Peyer's patch (tissue), 4 donors: ENCODE data around the gene CAMSAP3. TPM values are rescaled to one million over a fixed set of nuclear protein-coding genes. Genes with fewer than 3 reads are reported as not detected.

Experiments used
- DNase-seq, 3 donors: peaks; one replicate each; pipeline ENCODE4 v3.0.0-alpha.2; 2017 to 2019
- H3K27ac ChIP-seq, 4 donors: fragments of 200-600 bp; sonication (generic); one replicate each; pipeline ENCODE4 v1.5.1; 2016 to 2019
- H3K27me3 ChIP-seq, 2 donors: fragments of 200-600 bp; sonication (generic); one replicate each; pipeline ENCODE4 v1.5.1; 2019
- H3K36me3 ChIP-seq, 3 donors: fragments of 200-600 bp; sonication (generic); one replicate each; pipeline ENCODE4 v1.5.1; 2016 to 2019
- H3K4me1 ChIP-seq, 4 donors: fragments of 200-600 bp; sonication (generic); one replicate each; pipeline ENCODE4 v1.5.1; 2016 to 2019
- H3K4me3 ChIP-seq, 4 donors: fragments of 200-600 bp; sonication (generic); 1 replicate in 3 of 4; 2 replicates in 1 of 4; pipeline ENCODE4 v1.5.1; 2016 to 2019; ENCODE audit warnings: mild to moderate bottlenecking in 1 of 4
- H3K9me3 ChIP-seq, 4 donors: fragments of 200-600 bp; sonication (generic); one replicate each; pipeline ENCODE4 v1.5.1; 2016 to 2019; ENCODE audit warnings: mild to moderate bottlenecking in 1 of 4
- POLR2A ChIP-seq, 2 donors: fragments of 450-650 bp; IDR thresholded peaks; one replicate each; pipeline ENCODE4 v1.5.1; 2017; ENCODE audit warnings: antibody characterized with exemption in 2 of 2, mild to moderate bottlenecking in 2 of 2, moderate library complexity in 2 of 2
- total RNA-seq, 4 donors: library from RNA; depleted of rRNA; stranded (reverse); fragments of >200 nt; gene quantifications; one replicate each; pipeline ENCODE4 v1.1.0, GENCODE V29; 2016
- TF ChIP-seq, protein P1 (sequence below), 6 experiments: fragments of 450-650 bp in 4 of 6; fragments of 200-600 bp in 2 of 6; sonication (generic) in 1 of 6; IDR thresholded peaks; one replicate each; pipeline ENCODE4 v1.5.1; 2017 to 2019; ENCODE audit warnings: antibody characterized with exemption in 6 of 6, mild to moderate bottlenecking in 3 of 6, moderate library complexity in 1 of 6

CAMSAP3 gene, protein sequence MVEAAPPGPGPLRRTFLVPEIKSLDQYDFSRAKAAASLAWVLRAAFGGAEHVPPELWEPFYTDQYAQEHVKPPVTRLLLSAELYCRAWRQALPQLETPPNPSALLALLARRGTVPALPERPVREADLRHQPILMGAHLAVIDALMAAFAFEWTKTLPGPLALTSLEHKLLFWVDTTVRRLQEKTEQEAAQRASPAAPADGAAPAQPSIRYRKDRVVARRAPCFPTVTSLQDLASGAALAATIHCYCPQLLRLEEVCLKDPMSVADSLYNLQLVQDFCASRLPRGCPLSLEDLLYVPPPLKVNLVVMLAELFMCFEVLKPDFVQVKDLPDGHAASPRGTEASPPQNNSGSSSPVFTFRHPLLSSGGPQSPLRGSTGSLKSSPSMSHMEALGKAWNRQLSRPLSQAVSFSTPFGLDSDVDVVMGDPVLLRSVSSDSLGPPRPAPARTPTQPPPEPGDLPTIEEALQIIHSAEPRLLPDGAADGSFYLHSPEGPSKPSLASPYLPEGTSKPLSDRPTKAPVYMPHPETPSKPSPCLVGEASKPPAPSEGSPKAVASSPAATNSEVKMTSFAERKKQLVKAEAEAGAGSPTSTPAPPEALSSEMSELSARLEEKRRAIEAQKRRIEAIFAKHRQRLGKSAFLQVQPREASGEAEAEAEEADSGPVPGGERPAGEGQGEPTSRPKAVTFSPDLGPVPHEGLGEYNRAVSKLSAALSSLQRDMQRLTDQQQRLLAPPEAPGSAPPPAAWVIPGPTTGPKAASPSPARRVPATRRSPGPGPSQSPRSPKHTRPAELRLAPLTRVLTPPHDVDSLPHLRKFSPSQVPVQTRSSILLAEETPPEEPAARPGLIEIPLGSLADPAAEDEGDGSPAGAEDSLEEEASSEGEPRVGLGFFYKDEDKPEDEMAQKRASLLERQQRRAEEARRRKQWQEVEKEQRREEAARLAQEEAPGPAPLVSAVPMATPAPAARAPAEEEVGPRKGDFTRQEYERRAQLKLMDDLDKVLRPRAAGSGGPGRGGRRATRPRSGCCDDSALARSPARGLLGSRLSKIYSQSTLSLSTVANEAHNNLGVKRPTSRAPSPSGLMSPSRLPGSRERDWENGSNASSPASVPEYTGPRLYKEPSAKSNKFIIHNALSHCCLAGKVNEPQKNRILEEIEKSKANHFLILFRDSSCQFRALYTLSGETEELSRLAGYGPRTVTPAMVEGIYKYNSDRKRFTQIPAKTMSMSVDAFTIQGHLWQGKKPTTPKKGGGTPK
- 10 to 100 TPM; 24.8 to 71.7 (median 60.3) TPM for total RNA-seq

DNA sequence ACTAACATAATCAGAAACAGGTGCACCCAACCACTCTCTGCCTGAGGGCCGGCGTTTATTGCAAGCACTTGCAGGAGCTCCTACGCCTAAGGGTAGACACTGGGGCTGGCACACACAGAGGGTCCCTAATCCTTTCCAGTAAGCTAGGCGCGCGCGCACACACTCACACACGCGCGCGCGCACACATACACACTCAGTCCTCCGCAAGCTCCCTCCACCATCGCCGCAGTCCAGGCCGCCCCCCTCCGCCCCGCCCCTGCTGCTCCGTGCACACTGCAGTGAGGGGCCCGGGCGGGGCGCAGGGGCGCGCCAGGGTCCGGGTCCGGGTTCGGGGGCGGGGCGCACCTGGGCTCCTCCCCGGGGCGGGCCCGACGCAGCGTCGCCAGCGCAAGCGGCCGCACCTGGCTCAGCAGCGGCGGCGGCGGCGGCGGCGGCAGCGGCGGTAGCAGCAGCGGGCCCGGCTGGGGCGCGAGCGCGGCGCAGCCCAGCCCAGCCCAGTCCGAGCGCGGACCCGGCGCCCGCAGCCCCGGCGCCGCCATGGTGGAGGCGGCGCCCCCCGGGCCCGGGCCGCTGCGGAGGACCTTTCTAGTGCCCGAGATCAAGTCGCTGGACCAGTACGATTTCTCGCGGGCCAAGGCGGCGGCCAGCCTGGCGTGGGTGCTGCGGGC lies at the start of gene CAMSAP3:
TSS of gene CAMSAP3 (plus strand) at position 398 of the 668 bp plus-strand sequence. CDS start at position 538, 140 bp downstream.
- TF ChIP-seq, protein P1, sequence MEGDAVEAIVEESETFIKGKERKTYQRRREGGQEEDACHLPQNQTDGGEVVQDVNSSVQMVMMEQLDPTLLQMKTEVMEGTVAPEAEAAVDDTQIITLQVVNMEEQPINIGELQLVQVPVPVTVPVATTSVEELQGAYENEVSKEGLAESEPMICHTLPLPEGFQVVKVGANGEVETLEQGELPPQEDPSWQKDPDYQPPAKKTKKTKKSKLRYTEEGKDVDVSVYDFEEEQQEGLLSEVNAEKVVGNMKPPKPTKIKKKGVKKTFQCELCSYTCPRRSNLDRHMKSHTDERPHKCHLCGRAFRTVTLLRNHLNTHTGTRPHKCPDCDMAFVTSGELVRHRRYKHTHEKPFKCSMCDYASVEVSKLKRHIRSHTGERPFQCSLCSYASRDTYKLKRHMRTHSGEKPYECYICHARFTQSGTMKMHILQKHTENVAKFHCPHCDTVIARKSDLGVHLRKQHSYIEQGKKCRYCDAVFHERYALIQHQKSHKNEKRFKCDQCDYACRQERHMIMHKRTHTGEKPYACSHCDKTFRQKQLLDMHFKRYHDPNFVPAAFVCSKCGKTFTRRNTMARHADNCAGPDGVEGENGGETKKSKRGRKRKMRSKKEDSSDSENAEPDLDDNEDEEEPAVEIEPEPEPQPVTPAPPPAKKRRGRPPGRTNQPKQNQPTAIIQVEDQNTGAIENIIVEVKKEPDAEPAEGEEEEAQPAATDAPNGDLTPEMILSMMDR (IDR thresholded peaks at IDR 0.05), result no peak
- TF ChIP-seq POLR2A (IDR thresholded peaks at IDR 0.05), result peak in 1 of 2 donors; percentile 76
- peak in 2 of 3 donors; percentile 71 to 85 for DNase-seq
- H3K36me3 ChIP-seq, result no peaks in the 10 kb centered on the region
- peak within 1 kb of the TSS in 3 of 4 donors; percentile 59 to 87 (median 71) for H3K27ac ChIP-seq
- H3K27me3 ChIP-seq, result peaks cover 0 to 7% of the 10 kb centered on the region in 2 donors
- H3K4me3 ChIP-seq, result peak within 1 kb of the TSS; percentile 44 to 78 (median 59)
- H3K9me3 ChIP-seq, result no peaks in the 10 kb centered on the region
- H3K4me1 ChIP-seq, result peaks cover 0 to 9% (median 4%) of the 10 kb centered on the region in 4 donors

- Histone ChIP-seq H3K4me1 (peaks cover 0 to 12% (median 0%) of the 10 kb centered on the region in 4 donors), H3K27me3 (no peaks in the 10 kb centered on the region), H3K4me3 (no peak overlapping the region), H3K27ac (no peak overlapping the region), H3K9me3 (no peaks in the 10 kb centered on the region), H3K36me3 (peaks cover 0 to 52% (median 0%) of the 10 kb centered on the region in 3 donors)
- no peak for DNase-seq
- TF ChIP-seq, protein P1 (IDR thresholded peaks at IDR 0.05), result no peak
Measured at GRCh38 chr19:7545904-7546303, 49.8 kb upstream of the CAMSAP3 start.

GRCh38 chr19:7547159-7547558 lies 48.5 kb upstream of the CAMSAP3 start:
- Histone ChIP-seq H3K4me1 (peaks cover 0 to 12% (median 0%) of the 10 kb centered on the region in 4 donors), H3K9me3 (no peaks in the 10 kb centered on the region), H3K4me3 (no peak overlapping the region), H3K27ac (no peak overlapping the region), H3K27me3 (no peaks in the 10 kb centered on the region), H3K36me3 (peaks cover 0 to 45% (median 0%) of the 10 kb centered on the region in 3 donors)
- DNase-seq, result no peak
- no peak for TF ChIP-seq POLR2A (IDR thresholded peaks at IDR 0.05)
- TF ChIP-seq, protein P1 (IDR thresholded peaks at IDR 0.05), result no peak

GRCh38 chr19:7549429-7550148 lies 46.1 kb upstream of the CAMSAP3 start:
- Histone ChIP-seq H3K4me3 (no peak overlapping the region), H3K27me3 (no peaks in the 10 kb centered on the region), H3K9me3 (no peaks in the 10 kb centered on the region), H3K36me3 (peaks cover 0 to 39% (median 0%) of the 10 kb centered on the region in 3 donors), H3K27ac (no peak overlapping the region), H3K4me1 (peaks cover 0 to 12% (median 0%) of the 10 kb centered on the region in 4 donors)
- TF ChIP-seq POLR2A (IDR thresholded peaks at IDR 0.05), result no peak
- TF ChIP-seq, protein P1 (IDR thresholded peaks at IDR 0.05), result no peak
- no peak for DNase-seq
